HG03571 (cell line): Measurements from ENCODE around the gene EPPIN.

ENCODE experiments used
- ATAC-seq: cut with Tn5 transposase; IDR thresholded peaks from one replicate; pipeline ENCODE4 v1.9.1; 2021; ENCODE audit not compliant: unreplicated experiment

Gene EPPIN

DNA sequence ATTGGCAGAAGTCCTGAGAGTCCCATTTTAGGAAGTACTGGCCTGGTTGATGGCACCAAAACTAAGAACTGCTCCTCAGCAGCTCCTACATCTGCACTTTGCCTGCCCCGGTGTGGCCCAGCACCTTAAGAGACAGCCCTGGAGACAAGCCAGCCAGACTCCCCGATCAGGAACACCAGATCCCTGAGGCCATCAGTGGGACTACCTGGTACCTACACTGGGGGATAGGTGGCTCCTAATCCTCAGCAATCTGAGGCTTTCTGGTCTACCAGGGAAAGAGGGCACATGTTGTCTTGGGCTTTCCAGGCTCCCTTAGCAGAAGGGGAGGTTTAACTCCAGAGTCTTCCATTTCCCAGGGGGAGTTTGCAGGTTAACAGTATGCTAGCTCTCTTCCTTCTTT lies 7.8 kb downstream of the EPPIN start, which contains the start of gene WFDC6:
Gene WFDC6 (minus strand): TSS at position 101 of the 400 bp plus-strand sequence. CDS start 75 bp downstream, at position 26.
- no peak for ATAC-seq

DNA sequence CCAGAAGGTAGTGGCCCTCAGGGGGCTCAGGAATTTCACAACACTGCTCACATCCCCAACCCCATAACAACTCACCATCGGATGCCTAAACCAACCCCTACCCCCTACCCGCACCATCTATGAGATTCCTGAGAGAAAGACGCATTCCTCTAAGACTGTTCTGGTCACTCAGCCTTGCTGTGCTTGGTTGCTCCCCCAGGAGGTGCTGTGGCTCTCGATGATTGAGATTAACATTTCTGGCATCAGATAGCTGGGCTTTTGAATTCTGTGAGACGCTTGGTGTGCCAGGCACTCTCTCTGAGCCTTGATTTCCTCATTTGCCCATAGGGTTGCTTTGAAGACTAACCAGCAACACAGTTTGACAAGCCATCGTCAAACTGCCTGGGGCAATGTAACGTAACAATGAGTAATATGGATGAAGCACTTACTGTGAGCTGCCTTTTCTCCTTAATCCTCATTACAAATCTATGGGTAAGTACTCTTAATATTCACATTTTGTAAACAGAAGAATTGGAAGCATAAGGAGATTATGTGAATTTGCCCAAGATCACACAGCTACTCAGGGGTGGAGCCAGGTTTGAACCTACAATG lies 8.9 kb downstream of the EPPIN start:
- no peak for ATAC-seq

DNA sequence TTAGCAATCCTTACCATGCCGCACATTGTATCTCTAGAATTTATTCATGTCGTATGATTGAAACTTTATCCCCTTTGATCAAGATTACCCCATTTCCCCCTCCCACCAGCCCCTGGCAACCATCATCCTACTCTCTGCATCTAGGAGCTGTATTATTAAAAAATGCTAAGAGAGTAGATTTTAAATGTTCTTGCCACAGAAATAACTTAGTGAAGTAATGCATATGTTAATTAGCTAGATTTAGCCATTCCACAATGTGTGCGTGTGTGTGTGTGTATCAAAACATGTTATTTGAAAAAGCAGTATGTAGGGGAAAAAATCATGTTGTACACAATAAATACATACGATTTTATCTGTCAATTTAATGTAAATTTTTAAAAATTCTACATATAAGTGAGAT lies 19.9 kb downstream of the EPPIN start:
- no peak for ATAC-seq

DNA sequence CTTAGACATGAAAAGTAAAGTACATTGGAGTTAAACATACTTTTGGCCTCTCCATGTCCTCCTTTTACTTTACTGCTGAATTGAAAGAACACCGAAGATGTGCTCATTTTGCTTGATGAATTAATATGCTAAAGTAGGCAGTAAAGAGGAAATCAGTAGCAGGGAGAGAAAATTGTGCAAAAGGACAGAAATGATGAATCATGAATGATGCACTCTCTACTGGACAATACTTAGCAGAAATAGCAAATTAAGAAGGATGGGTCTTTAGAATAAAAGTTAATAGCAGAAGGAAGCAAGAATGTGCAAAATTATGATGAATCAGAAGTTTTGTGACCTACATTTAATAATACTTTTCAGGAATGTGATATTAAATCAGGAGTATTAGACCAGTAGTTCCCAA lies 23.4 kb downstream of the EPPIN start:
- no peak for ATAC-seq

DNA sequence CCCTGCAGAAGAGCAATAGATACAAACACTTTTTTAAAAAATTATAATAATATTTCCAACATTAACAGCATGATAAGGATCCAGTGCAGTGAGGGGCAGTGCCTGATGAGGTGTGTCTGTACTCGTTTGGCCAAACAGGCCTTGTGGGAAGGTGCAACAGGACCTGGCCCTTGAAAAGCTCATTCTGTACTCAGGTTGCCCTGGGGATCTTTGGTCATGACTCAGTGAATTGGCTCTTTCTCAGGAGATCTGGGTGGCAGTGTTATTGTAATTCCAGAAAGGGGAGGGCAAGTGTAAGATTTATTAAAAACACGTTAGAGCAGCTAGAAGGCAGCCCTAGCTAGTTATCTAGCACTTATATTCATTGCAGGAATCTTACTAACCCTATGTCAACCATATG lies 28.9 kb downstream of the EPPIN start:
- no peak for ATAC-seq

DNA sequence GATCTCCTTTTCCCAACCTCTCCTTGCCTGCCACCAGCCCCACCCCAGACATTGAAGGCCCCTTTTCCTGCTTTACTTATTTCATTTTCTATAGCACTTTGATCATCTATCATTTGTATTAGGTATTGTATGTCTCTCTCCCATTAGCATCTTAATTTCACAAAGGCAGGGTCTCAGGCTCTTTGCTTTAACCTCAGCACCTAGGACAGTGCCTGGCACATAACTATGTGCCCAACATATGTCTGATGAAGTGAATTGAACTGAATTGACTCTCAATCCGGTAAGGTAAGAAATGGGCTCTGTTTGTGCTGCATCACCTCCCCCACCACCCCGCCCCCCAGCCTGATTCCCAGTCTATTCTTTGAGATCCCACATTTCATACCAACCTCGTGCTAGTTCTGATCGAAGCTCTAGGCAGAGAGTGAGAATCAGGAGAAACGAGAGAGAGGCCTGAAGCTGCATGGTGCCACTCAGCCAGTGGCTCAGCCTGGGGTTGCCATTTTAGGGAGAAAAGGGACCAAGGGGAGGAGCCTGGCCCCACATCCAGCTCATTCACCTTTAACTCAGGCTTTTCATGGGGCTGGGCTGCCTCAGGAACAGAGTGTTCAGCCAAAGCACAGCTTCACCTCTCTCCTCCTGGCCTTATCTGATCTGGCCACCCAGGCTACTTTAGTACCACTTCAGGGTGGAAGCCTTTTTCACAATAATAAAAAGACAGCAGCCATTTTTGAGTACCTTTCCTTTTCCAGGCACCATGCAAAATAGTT lies 31.9 kb downstream of the EPPIN start, which contains the start of gene SPINT3:
Gene SPINT3 (minus strand): TSS at position 476 of the 767 bp plus-strand sequence. CDS start 14 bp downstream, at position 462.
- no peak for ATAC-seq

DNA sequence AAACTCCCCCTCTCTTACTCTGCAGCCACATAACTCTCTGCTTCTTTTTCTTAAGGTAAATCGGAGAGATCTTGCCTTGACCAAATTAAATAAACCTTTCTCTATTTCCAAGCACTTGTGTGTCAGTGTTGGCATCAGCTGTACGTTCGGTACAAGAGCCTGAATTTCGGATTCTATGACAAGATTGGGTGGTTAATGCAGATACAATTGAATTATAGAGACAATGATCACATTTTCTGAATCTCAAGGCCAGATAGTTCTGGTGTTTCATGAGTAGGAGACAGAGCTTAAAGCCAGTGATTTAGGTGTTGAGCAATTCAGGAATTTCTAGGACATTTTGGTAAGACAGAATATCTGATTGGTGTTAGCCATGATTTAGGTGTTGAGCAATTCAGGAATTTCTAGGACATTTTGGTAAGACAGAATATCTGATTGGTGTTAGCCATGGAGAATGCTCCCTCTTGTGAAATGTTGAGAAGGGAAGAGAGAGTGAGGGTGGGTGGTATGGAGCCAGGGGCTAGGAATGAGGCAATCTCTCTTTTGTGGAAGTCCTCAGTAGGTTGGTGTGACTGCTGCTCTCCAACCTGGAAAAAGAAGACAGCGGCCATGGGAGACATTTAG lies 36.8 kb downstream of the EPPIN start:
- ATAC-seq = no peak

DNA sequence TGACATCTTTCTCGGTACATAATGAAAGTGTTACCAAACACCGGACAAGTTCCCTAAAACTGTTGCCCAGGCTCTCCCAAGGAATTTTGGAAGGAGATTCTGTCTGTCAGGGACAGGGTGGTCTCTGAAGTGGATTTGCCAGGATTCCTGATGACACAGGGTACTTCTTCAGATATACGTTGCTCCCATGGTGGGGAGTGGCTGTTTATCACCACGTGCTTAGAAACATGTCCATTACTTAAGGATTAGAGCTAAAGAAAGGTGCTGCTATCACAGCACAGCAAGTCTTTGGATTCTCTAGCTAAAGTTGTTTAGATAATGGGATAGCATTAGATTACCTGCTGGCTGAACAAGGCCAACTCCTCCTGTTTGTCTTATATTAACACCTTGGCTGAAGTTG lies 38.1 kb downstream of the EPPIN start:
- ATAC-seq = no peak

DNA sequence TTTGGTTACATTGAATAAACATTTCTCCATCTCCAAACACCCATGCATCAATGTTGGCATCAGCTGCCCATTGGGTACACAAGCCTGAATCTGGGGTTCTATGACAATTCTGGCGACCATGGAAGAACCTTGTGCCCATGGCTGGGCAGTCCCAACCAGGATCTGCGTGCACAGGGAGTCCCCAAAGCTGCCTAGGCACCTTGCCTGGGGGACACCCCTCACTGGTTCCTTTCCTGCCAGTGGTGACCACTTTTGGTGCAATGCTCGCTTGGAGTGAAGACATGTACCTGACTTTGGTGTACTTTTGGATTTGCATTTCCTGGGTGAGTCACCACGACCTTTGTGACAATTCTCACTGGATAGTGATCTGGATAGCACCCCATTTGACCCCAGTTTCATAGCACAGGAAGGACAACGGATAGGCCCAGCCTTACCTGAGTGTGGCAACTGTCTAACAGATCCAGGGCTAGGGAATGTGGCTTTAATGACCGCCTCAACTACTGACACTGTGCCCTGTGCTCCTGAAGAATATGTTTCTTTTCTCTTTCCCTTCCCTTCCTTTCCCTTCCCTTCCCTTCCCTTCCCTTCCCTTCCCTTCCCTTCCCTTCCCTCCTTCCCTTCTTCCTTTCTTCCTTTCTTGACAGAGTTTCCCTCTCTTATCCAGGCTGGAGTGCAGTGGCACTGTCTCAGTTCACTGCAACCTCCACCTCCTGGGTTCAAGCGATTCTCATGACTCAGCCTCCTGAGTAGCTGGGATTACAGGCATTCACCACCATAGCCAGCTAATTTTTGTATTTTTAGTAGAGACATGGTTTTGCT lies 38.9 kb downstream of the EPPIN start:
- no peak for ATAC-seq

DNA sequence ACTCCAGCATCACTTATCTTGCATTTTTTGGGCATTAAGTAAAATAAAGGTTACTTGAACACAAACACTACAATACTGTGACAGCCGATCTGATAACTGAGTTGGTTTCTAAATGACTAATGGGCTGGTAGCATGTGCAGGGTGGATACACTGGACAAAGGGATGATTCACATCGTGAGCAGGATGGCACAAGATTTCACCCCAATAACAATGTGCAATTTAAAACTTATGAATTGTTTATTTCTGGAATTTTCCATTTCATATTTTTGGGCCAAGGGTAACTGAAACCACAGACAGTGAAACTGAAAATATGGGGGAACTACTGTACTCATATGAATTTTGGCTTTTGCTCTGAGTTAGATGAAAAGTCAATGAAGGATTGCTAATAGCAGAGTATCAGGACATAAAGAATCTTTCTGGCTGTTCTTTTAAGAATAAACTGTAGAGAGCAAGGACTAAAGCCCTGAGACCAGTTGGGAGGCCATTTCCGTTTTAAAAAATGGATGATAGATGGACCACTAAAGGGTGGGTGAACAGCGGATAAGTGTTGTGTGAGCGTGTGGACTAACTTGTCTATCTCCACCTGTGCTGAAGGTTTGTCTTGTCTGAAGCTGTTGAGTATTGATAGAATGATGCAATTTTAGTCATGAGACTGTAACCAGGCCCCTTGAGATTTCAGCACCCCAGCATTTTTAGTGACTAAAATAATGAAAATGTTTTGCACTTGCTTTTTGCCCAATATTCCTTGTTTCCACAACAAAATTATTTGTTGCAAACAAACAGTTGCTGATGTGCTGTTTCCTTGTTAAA lies 40.0 kb downstream of the EPPIN start:
- no peak for ATAC-seq

DNA sequence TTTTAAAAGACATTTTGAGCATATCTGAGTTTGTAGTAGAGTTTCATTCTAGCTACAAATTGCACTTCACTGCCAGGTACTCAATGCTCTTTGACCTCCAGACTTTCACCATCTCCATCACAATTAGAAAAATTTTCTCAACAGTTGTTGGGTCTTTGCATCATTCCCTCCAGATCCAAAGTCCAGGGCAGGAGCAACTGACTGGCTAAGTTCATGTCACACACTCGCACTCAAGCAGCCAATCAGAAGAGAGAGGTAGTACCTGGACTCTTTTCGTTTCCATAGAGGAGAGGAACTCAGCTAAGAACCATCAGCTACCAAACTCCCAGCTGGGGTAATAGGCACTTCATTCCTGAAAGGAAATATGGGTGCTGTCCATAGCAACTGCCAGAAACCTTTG lies 40.8 kb downstream of the EPPIN start:
- ATAC-seq = no peak

DNA sequence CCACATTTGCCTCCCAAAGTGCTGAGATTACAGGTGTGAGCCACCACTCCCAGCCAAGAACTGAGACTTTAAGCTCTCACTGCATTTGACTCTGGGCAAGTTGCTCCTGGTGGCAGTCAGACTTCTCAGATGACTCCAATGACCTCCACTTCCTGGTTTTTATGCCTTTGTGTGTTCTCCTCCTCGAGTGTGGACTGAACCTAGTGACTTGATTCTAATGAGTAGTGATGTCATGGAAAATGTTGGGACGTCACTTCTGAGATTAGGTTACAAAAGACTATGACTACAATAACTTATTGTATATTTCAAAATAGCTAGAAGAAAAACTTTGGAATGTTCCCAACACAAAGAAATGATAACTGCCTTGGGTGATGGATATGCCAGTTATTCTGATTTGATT lies 43.8 kb downstream of the EPPIN start:
- ATAC-seq = no peak

DNA sequence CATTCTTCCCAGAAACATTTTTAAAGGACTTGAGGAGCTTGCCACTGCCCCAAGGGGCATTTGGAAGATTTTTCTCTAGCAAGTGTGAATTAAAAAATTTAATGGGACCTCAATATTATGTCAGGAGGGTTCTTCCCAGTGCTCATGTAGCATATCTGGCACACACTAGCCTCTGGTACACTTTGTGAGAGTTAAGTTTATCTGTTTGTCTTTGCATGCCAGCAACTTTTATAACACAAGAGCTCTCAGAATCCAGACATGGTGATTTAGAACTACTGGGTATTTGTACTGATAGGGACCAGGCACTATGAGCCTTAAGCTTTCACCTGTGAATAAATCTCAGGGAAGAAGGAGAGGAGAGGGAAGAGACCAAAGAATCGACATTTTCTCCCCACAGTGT lies 44.6 kb downstream of the EPPIN start:
- no peak for ATAC-seq

DNA sequence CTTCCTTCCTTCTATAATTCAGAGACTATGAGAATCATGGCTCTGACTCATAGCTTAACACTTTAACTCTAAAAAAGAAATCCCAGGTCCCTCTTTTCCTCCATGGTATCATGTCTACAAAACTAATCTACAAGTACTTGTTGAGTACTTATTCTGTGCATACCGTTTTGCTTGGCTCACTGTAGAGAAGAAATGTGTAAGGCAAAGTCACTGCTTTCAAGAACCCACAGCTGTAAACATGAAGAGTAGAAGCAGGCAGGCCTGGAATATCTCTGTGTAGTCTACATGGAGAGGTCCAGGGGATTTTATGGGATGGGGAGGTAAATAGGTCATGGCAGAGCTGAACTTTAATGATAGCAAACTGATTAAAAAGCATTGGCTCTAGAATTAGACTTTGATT lies 45.6 kb downstream of the EPPIN start:
- ATAC-seq = no peak

DNA sequence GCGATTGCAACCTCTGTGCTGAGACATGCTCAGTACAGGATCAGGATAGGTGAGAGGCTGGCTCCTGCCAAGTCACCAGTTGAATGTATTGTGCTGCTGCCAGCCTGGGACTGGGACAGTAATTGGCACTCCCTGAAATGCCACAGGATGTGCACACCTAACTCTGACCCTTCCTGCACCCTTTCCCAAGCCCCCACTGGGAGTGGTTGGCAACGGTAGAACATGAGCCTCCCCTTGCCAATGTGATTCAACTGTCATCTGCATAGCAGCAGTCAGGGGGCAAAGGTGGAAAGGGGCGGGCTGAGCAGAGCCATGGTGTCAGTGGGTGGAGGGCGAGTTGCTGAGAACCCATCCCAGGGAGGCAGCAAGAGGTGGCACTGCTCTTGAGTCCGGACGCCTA lies 47.2 kb downstream of the EPPIN start:
- no peak for ATAC-seq

DNA sequence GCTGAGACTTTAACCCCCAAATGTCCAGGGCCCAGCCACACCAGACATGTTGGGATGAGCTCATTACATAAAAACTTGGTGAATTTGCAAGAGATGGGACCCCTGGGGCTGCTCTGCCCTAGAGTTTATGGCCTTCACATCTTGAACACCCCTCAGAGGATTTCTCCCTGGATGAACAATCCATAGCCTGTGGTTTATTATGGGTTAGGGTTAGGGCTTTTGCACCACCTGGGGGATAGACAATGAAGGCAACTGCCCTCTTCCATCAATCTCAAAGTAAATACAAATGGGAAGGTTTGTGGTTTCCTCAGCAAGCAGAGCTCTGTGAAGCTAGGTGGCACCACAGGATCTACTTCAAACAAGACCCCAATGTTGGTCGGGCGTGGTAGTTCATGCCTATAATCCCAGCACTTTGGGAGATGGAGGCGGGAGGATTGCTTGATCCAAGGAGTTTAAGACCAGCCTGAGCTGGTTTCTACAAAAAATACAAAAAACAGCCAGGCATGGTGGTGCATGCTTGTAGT lies 49.2 kb downstream of the EPPIN start:
- no peak for ATAC-seq

DNA sequence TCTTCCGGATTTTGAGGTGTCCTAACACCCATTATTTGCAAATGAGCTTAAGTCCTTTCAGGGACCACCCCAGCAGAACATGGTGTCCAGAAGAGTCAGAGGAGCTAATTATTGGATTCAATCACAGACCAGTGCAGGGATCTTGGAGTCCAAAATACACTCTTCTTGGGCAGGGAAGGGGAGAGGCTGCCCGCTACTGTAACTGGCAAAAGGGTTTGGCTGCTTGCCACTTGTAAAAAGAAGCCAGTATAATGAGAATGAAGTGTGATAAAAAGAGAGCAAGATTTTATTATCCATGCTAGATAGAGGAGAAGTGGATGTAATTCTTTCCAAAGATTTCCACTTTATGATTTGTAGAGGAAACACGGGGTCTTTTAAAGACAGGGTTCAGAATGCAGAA lies 51.0 kb downstream of the EPPIN start:
- ATAC-seq = no peak

DNA sequence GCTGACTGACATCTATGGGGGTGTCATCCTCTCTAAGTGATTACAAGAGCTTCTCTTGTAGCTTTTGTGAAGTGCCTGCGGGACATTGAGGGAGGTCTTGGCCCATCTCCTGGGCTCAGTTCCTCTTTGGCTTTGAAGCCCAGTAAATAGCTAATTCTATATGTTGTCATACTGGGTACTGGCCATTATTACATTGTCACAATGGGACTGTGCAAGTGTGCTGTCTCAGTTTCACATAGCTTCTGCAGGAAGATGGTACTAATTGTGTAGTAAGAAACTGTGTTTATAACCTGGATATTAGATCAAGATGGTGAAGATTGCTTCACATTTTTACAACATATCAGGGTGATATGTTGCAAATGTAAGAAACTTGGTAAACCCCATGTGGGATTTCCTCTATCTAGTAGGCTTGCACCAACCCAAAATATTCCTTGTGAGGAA lies 51.7 kb downstream of the EPPIN start:
- no peak for ATAC-seq
